HepG2 (cell line): ENCODE results near the gene SETD5. TPM values are rescaled to one million over a fixed set of nuclear protein-coding genes. Genes with fewer than 3 reads are reported as not detected.

ENCODE experiments used
- ARID3A ChIP-seq: IDR thresholded peaks from 2 replicates; pipeline ENCODE4 v1.6.1; 2012; ENCODE audit warnings: low read depth, low read length, improper control_type of control experiment
- ASH2L ChIP-seq: fragments of 300-600, 200-600 bp; sonication (generic); IDR thresholded peaks from 2 replicates; pipeline ENCODE4 v1.7.0; 2017; ENCODE audit warnings: low read depth, mild to moderate bottlenecking, moderate library complexity, mixed read lengths, low read length; ENCODE audit not compliant: insufficient read length
- ATF4 ChIP-seq, 2 experiments: fragments of 450-650 bp in 1 of 2; sonication (generic) in 1 of 2; formaldehyde crosslinking; IDR thresholded peaks; 2 replicates each; pipeline versions ENCODE4 v1.5.0 to v1.8.0; 2020 to 2022; ENCODE audit warnings: mild to moderate bottlenecking in 1 of 2, missing genetic modification reagents in 1 of 2
- DBP ChIP-seq: sonication (generic); formaldehyde crosslinking; IDR thresholded peaks from 2 replicates; pipeline ENCODE4 v1.4.0; 2020; ENCODE audit warnings: missing genetic modification reagents; ENCODE audit errors: not compliant biosample characterization
- ELF3 ChIP-seq: IDR thresholded peaks from 2 replicates; pipeline ENCODE4 v1.6.1; 2016; ENCODE audit warnings: missing genetic modification reagents, missing compliant biosample characterization
- GATAD2A ChIP-seq: IDR thresholded peaks from 2 replicates; pipeline ENCODE4 v1.6.1; 2016
- HBP1 ChIP-seq: IDR thresholded peaks from 2 replicates; pipeline ENCODE4 v1.6.1; 2016; ENCODE audit warnings: low read depth, control low read depth
- HNRNPH1 ChIP-seq: fragments of 200-400 bp; formaldehyde crosslinking; optimal IDR thresholded peaks from 2 replicates; pipeline ENCODE3; 2017; ENCODE audit warnings: mild to moderate bottlenecking, low read depth, low read length
- MED1 ChIP-seq: sonication (generic); formaldehyde crosslinking; IDR thresholded peaks from 2 replicates; pipeline ENCODE4 v1.4.0; 2020; ENCODE audit warnings: missing genetic modification reagents
- RFX5 ChIP-seq: IDR thresholded peaks from 2 replicates; pipeline ENCODE4 v1.6.1; 2011; ENCODE audit warnings: low read depth, low read length, improper control_type of control experiment
- RXRB ChIP-seq: IDR thresholded peaks from 2 replicates; pipeline ENCODE4 v1.6.1; 2016; ENCODE audit warnings: borderline replicate concordance, missing genetic modification reagents, missing compliant biosample characterization
- SP140L ChIP-seq: sonication (generic); formaldehyde crosslinking; IDR thresholded peaks from 2 replicates; pipeline ENCODE4 v1.4.0; 2020; ENCODE audit warnings: missing genetic modification reagents, borderline replicate concordance
- THRA ChIP-seq: sonication (generic); formaldehyde crosslinking; IDR thresholded peaks from 2 replicates; pipeline ENCODE4 v1.4.0; 2020; ENCODE audit warnings: missing genetic modification reagents, borderline replicate concordance
- ZC3H4 ChIP-seq: sonication (generic); formaldehyde crosslinking; IDR thresholded peaks from 2 replicates; pipeline ENCODE4 v1.4.0; 2020; ENCODE audit warnings: missing genetic modification reagents, borderline replicate concordance
- ZHX1 ChIP-seq: sonication (generic); formaldehyde crosslinking; IDR thresholded peaks from 2 replicates; pipeline ENCODE4 v1.8.1; 2022; ENCODE audit warnings: low read depth, mild to moderate bottlenecking, missing genetic modification reagents
- ZMYM4 ChIP-seq: sonication (generic); formaldehyde crosslinking; IDR thresholded peaks from 2 replicates; pipeline ENCODE4 v1.8.1; 2023; ENCODE audit warnings: mild to moderate bottlenecking, missing genetic modification reagents
- ZNF749 ChIP-seq: sonication (generic); formaldehyde crosslinking; IDR thresholded peaks from 2 replicates; pipeline ENCODE4 v1.8.0; 2022; ENCODE audit warnings: mild to moderate bottlenecking, missing genetic modification reagents, moderate library complexity, borderline replicate concordance
- ZNF772 ChIP-seq: sonication (generic); formaldehyde crosslinking; IDR thresholded peaks from 2 replicates; pipeline ENCODE4 v1.5.0; 2020; ENCODE audit warnings: mild to moderate bottlenecking, missing genetic modification reagents
- ZSCAN31 ChIP-seq: sonication (generic); formaldehyde crosslinking; IDR thresholded peaks from 2 replicates; pipeline ENCODE4 v1.5.0; 2020; ENCODE audit warnings: low read depth, mild to moderate bottlenecking, missing genetic modification reagents
- polyA plus RNA-seq, 8 experiments: library from polyadenylated mRNA; depleted of rRNA in 3 of 8; stranded (reverse) in 7 of 8; unstranded in 1 of 8; fragments of >200 nt; fragmentation: Illumina TruSeq in 4 of 8; extraction: Trizol in 4 of 8; gene quantifications; 2 replicates each; pipeline versions ENCODE4 v1.2.1 to v1.2.3, GENCODE V29; 2011 to 2016; ENCODE audit warnings: low read depth in 4 of 8, missing spikeins in 1 of 8, mixed read lengths in 1 of 8; ENCODE audit not compliant: insufficient read depth in 1 of 8
- total RNA-seq, 5 experiments: library from RNA; depleted of rRNA; stranded (reverse); fragments of >200 nt; fragmentation: Illumina TruSeq; extraction: Trizol; gene quantifications; 2 replicates each; pipeline ENCODE4 v1.2.3, GENCODE V29; 2016; ENCODE audit warnings: low read depth in 1 of 5

The SETD5 gene
- total and polyA plus RNA-seq, 2 of the 13 experiments (the other 11 are each of a cell fraction or from before 2014, with no cell fraction given) = 46.8 to 95.8 TPM

- 0 out of 2 replicates have a peak, but pooled peaks have one; percentile 13 for TF ChIP-seq ARID3A
- 0 out of 2 replicates have a peak, but pooled peaks have one; percentile 47 for TF ChIP-seq ELF3 (CRISPR knock-in tag)
- TF ChIP-seq ZHX1 (CRISPR knock-in tag) = peak; percentile 58; the same call in 1 of the 2 replicates
- no peak for TF ChIP-seq SP140L (CRISPR knock-in tag)
- TF ChIP-seq ZNF772 (CRISPR knock-in tag) = peak; percentile 69; the same call in 1 of the 2 replicates
- no peak for TF ChIP-seq ZC3H4 (CRISPR knock-in tag)
- no peak for TF ChIP-seq RFX5
- peak in 1 of 2 experiments; percentile 46; a peak in 1 of 4 replicates for TF ChIP-seq ATF4 (CRISPR knock-in tag; IDR thresholded peaks at IDR 0.05)
- TF ChIP-seq ASH2L = no peak
- TF ChIP-seq ZSCAN31 (CRISPR knock-in tag) = 0 out of 2 replicates have a peak, but pooled peaks have one; percentile 43
- peak; percentile 80 for TF ChIP-seq GATAD2A (CRISPR knock-in tag)
- TF ChIP-seq RXRB = peak; percentile 47; the same call in 1 of the 2 replicates
- no peak for TF ChIP-seq HNRNPH1
- no peak for TF ChIP-seq DBP (CRISPR knock-in tag)
- TF ChIP-seq ZNF749 (CRISPR knock-in tag) = no peak
- TF ChIP-seq HBP1 (CRISPR knock-in tag) = peak; percentile 71; the same call in 1 of the 2 replicates
- TF ChIP-seq ZMYM4 (CRISPR knock-in tag) = peak; percentile 65
- peak; percentile 16; the same call in 1 of the 2 replicates for TF ChIP-seq THRA (CRISPR knock-in tag)
- TF ChIP-seq MED1 (CRISPR knock-in tag) = peak; percentile 48; the same call in 1 of the 2 replicates
Measured at GRCh38 chr3:9402410-9403228, 5.2 kb downstream of the SETD5 start (continued).
